ENCODE results near the gene SPRY1.

DNA sequence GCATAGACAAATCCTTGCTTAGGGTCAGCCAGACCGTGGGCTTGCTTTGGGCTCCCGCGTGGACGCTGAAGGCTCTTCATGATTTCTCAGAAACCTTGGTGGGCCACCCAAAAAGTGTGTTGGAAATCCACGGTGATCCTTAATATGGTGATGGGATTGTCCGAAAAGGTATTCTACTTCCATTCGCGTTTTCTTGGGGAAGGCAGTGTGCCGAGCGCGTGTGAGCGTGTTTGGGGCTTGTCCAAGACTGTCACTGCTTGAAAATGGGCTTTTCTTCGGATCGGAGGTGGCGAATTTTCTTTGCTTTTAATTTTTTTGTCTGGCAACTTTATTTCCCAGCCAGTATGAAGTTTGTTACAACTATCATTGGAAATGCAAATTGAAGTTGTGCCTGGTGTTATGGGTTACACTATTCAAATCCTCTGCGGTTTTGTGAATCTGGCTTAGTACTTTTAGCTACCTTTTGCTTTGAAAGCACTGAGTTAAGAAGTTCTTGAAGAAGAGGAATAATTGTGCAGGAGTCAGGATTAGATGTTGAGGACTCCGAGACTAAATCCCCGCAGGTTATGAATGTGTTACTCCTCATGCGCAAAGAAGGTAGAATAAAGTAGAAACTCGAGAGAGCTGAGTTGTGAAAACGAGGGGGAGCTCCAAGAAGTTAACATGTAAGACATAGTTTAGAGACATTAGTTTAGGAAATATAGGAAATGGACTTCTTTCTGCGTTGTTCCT lies 3.2 kb downstream of the SPRY1 start:
- TF ChIP-seq CTCF (IDR thresholded peaks at IDR 0.05; ENCODE audit: low read depth, low read length) (no peak), POLR2A (IDR thresholded peaks at IDR 0.05; ENCODE audit: extremely low read depth, insufficient read length) (no peak)
- TF ChIP-seq, protein P1, sequence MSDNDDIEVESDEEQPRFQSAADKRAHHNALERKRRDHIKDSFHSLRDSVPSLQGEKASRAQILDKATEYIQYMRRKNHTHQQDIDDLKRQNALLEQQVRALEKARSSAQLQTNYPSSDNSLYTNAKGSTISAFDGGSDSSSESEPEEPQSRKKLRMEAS (IDR thresholded peaks at IDR 0.05; ENCODE audit: low read depth, low read length), result no peak
